ENCODE data around the gene CNN3. TPM values are rescaled to one million over a fixed set of nuclear protein-coding genes. Genes with fewer than 3 reads are reported as not detected.

The CNN3 gene
- total RNA-seq, 4 donors from 2014 or later = 148 to 216 (median 175) TPM

DNA sequence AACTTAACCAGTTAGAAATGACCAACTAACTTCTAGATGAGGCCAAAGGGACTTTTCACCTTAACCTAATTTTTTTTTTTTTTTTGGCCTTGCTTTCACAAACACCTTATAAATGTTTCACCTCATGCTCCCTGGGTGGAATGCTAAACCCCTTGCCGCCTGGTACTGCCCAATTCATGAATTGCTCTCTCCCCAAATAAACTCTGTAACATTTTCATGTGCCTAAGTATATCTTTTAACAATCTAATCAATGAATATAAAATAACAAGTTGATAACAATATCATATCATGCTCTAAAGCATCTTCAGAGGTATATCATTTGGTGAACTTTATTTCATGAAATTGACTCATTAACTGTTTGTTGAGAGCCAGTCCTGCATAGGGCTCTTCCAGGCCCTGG is 10.9 kb upstream of the CNN3 start:
- TF ChIP-seq, protein P1, sequence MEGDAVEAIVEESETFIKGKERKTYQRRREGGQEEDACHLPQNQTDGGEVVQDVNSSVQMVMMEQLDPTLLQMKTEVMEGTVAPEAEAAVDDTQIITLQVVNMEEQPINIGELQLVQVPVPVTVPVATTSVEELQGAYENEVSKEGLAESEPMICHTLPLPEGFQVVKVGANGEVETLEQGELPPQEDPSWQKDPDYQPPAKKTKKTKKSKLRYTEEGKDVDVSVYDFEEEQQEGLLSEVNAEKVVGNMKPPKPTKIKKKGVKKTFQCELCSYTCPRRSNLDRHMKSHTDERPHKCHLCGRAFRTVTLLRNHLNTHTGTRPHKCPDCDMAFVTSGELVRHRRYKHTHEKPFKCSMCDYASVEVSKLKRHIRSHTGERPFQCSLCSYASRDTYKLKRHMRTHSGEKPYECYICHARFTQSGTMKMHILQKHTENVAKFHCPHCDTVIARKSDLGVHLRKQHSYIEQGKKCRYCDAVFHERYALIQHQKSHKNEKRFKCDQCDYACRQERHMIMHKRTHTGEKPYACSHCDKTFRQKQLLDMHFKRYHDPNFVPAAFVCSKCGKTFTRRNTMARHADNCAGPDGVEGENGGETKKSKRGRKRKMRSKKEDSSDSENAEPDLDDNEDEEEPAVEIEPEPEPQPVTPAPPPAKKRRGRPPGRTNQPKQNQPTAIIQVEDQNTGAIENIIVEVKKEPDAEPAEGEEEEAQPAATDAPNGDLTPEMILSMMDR (IDR thresholded peaks at IDR 0.05) = no peak
- DNase-seq (ENCODE audit: low spot score) (no peak), ATAC-seq (ENCODE audit: low FRiP score) (no peak)

DNA sequence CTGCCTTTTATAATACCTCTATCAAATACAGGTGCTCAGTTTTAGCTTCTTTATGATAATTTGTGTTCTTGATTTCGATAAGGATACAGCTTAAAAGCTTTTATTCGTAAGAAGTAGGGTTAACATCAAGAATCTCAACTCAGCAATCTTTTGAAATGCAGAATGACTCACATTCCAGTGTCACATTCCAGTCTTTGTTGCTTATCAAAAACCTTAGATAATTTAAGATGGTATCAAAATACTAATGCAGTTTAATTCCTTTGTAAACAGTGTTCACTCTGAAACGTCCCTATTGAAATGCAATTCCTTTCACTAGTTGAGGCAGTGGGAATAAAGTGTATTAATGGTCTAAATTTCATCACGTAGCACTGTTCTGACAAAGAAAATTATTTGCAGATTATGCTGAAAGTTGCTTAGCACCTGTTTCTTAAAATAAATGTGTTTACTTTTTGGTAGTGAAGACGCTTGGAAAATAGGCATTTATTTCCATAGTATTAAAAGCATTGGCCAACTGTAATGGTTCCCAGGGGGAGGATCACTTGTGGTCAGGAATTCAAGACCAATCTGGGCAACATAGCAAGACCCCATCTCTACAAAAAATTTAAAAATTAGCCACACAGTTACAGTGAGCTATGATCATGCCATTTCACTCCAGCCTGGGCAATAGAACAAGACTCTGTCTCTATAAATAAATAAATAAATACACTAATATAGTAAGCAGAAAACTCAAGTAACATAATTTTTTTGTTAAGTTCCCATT is 10.1 kb upstream of the CNN3 start:
- DNase-seq (ENCODE audit: low spot score) (no peak), ATAC-seq (ENCODE audit: low FRiP score) (no peak)
- TF ChIP-seq, protein P1 (IDR thresholded peaks at IDR 0.05) = no peak

DNA sequence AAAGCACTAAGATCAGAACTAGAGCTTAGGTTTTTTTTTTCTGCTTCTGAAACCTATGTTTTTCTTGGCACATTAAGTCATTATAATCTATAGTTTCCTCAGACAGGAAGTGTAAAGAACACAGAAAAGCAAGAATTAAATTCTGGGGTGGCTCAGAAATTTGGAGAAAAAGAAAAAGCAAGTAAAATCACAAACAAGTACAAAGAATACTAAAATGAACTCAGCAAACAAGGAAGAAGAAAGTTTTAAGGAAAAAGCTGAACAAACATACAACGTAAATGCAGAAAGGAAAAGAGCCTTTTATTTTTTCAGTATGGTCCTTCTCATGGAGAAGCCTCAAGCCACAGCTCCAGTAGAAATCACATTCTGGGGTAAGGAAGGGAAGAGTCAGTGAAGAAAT is 8.6 kb upstream of the CNN3 start:
- DNase-seq (ENCODE audit: low spot score) = no peak
- ATAC-seq (ENCODE audit: low FRiP score) = no peak
- TF ChIP-seq, protein P1 (IDR thresholded peaks at IDR 0.05) = no peak

DNA sequence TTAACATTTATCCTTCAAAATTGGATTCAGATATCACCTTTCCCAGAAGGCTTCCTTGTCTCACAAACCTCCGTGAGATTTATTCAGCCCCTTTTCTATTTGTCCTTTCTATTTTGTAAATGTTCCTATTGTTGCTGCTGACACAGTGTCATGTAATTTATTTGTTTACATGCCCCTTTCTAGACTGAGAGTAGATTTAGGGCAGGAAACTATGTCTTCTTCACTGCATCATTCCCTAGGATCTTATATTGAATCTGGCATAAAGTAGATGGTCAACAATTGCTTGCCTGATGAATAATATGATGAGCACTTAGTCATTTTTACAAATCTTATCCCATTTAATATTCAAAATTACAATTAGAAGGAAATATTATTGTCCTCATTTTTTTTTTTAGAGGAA is 8.1 kb upstream of the CNN3 start:
- no peak for ATAC-seq (ENCODE audit: low FRiP score)
- no peak for DNase-seq (ENCODE audit: low spot score)
- TF ChIP-seq, protein P1 (IDR thresholded peaks at IDR 0.05) = no peak

DNA sequence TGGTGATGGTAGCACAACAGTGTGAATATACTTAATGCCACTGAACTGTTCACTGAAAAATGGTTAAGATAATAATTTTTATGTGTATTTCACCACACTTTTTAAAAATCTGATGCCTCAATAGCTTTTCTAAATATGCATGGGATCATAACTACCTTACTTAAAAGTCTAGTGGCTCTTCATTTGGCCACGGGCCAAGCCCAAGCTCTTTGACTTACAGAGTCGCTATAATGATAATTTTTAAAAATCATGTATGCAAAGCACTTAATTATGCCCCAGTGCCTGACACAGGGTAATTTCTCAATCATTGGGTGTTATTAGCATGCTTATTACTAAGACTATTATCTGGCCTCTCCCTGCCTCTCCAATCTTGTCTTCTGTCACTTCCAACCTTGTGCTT is 7.6 kb upstream of the CNN3 start:
- ATAC-seq (ENCODE audit: low FRiP score) = no peak
- TF ChIP-seq, protein P1 (IDR thresholded peaks at IDR 0.05) = no peak
- no peak for DNase-seq (ENCODE audit: low spot score)

DNA sequence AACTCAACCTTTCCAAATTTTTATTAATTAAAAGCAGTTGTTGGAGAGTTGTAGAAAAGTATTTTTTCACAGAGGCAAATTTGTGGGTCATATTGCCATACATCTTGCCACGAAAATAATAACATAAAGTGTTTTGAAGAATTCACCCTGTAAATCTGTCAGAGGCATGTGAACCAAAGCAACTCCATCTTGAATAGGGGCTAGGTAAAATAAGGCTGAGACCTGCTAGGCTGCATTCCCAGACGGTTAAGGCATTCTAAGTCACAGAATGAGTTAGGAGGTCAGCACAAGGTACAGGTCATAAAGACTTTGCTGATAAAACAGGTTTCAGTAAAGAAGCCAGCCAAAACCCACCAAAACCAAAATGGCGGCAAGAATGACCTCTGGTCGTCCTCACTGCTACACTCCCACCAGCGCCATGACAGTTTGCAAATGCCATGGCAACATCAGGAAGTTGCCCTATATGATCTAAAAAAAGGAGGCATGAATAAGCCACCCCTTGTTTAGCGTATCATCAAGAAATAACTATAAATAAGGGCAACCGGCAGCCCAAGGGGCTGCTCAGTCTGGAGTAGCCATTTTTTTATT is 4.4 kb upstream of the CNN3 start:
- ATAC-seq (ENCODE audit: low FRiP score) (no peak), DNase-seq (ENCODE audit: low spot score) (no peak)
- TF ChIP-seq, protein P1 (IDR thresholded peaks at IDR 0.05) = no peak
